ENCODE measurements around the gene LRPAP1. TPM values are rescaled to one million over a fixed set of nuclear protein-coding genes. Genes with fewer than 3 reads are reported as not detected.
A peak's percentile ranks its signal among the peaks of the same experiment; 100 is the strongest.

LRPAP1 gene
- polyA plus RNA-seq, 1 of the 3 experiments (the other 2 are of a cell fraction) = 209 TPM

DNA sequence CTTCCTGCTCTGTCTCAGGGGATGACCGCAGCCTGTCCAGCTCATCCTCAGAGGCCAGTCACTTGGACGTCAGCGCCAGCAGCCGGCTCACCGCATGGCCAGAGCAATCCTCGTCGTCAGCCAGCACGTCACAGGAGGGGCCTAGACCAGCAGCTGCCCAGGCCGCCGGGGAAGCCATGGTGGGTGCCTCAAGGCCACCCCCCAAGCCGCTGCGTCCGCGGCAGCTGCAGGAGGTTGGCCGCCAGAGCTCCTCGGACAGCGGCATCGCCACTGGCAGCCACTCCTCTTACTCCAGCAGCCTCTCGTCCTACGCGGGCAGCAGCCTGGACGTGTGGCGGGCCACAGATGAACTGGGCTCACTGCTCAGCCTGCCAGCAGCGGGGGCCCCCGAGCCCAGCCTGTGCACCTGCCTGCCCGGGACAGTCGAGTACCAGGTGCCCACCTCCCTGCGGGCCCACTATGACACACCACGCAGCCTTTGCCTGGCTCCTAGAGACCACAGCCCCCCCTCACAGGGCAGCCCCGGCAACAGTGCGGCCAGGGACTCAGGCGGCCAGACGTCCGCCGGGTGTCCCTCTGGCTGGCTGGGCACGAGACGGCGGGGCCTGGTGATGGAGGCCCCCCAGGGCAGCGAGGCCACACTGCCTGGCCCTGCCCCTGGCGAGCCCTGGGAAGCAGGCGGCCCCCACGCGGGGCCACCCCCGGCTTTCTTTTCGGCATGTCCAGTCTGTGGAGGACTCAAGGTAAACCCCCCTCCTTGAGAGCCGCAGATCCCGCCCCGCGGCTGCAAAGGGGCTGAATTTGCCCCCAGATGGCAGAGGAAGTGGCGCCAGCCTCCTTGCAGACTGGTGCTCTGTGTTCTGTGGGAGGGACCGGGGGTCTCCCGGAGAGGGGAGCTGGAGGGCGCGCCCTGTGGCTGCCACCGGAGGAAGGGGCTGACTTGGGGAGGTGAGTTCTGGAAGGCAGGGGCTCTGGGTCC is 39.2 kb downstream of the LRPAP1 start:
- no peak overlapping the region for H3K27ac ChIP-seq (ENCODE audit: low read depth in 2 of 2, low read length in 1 of 2)
- no peaks in the 10 kb centered on the region for H4K20me1 ChIP-seq (ENCODE audit: insufficient read depth)
- H3K27me3 ChIP-seq (ENCODE audit: insufficient read depth) = no peaks in the 10 kb centered on the region
- no peaks in the 10 kb centered on the region for H3K79me2 ChIP-seq (ENCODE audit: insufficient read depth)
- DNase-seq = peak; percentile 76
- no peaks in the 10 kb centered on the region for H3K36me3 ChIP-seq (replicated peaks in 1 of 2; ENCODE audit: control insufficient read depth in 1 of 2, insufficient read depth in 2 of 2, low read length in 1 of 2)
- no peak overlapping the region for H2AFZ ChIP-seq (ENCODE audit: low read depth)
- no peaks in the 10 kb centered on the region for H3K9me3 ChIP-seq
- TF ChIP-seq TEAD4 (IDR thresholded peaks at IDR 0.05; ENCODE audit: borderline replicate concordance, insufficient read depth) (no peak), GATA2 (CRISPR knock-in tag; IDR thresholded peaks at IDR 0.05) (no peak), RFX5 (IDR thresholded peaks at IDR 0.05; ENCODE audit: low read length) (no peak), NRF1 (IDR thresholded peaks at IDR 0.05; ENCODE audit: low read depth, low read length) (no peak), CHD2 (IDR thresholded peaks at IDR 0.05; ENCODE audit: low read length, partially characterized antibody) (no peak), ELF1 (IDR thresholded peaks at IDR 0.05) (no peak), JUND (IDR thresholded peaks at IDR 0.05) (no peak), FOXJ3 (CRISPR knock-in tag; IDR thresholded peaks at IDR 0.05) (no peak), EZH2phosphoT487 (IDR thresholded peaks at IDR 0.05; ENCODE audit: borderline replicate concordance, low read depth) (no peak), RXRA (IDR thresholded peaks at IDR 0.05; ENCODE audit: borderline replicate concordance, low read depth) (no peak)
- TF ChIP-seq, protein P1, sequence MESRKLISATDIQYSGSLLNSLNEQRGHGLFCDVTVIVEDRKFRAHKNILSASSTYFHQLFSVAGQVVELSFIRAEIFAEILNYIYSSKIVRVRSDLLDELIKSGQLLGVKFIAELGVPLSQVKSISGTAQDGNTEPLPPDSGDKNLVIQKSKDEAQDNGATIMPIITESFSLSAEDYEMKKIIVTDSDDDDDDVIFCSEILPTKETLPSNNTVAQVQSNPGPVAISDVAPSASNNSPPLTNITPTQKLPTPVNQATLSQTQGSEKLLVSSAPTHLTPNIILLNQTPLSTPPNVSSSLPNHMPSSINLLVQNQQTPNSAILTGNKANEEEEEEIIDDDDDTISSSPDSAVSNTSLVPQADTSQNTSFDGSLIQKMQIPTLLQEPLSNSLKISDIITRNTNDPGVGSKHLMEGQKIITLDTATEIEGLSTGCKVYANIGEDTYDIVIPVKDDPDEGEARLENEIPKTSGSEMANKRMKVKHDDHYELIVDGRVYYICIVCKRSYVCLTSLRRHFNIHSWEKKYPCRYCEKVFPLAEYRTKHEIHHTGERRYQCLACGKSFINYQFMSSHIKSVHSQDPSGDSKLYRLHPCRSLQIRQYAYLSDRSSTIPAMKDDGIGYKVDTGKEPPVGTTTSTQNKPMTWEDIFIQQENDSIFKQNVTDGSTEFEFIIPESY (IDR thresholded peaks at IDR 0.05; ENCODE audit: borderline replicate concordance, low read depth) = no peak
- TF ChIP-seq, protein P2, sequence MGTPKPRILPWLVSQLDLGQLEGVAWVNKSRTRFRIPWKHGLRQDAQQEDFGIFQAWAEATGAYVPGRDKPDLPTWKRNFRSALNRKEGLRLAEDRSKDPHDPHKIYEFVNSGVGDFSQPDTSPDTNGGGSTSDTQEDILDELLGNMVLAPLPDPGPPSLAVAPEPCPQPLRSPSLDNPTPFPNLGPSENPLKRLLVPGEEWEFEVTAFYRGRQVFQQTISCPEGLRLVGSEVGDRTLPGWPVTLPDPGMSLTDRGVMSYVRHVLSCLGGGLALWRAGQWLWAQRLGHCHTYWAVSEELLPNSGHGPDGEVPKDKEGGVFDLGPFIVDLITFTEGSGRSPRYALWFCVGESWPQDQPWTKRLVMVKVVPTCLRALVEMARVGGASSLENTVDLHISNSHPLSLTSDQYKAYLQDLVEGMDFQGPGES (IDR thresholded peaks at IDR 0.05; ENCODE audit: low read depth, low read length) = no peak
- TF ChIP-seq, protein P3, sequence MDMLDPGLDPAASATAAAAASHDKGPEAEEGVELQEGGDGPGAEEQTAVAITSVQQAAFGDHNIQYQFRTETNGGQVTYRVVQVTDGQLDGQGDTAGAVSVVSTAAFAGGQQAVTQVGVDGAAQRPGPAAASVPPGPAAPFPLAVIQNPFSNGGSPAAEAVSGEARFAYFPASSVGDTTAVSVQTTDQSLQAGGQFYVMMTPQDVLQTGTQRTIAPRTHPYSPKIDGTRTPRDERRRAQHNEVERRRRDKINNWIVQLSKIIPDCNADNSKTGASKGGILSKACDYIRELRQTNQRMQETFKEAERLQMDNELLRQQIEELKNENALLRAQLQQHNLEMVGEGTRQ (IDR thresholded peaks at IDR 0.05; ENCODE audit: borderline replicate concordance, low read depth, low read length) = no peak
- TF ChIP-seq, protein P4, sequence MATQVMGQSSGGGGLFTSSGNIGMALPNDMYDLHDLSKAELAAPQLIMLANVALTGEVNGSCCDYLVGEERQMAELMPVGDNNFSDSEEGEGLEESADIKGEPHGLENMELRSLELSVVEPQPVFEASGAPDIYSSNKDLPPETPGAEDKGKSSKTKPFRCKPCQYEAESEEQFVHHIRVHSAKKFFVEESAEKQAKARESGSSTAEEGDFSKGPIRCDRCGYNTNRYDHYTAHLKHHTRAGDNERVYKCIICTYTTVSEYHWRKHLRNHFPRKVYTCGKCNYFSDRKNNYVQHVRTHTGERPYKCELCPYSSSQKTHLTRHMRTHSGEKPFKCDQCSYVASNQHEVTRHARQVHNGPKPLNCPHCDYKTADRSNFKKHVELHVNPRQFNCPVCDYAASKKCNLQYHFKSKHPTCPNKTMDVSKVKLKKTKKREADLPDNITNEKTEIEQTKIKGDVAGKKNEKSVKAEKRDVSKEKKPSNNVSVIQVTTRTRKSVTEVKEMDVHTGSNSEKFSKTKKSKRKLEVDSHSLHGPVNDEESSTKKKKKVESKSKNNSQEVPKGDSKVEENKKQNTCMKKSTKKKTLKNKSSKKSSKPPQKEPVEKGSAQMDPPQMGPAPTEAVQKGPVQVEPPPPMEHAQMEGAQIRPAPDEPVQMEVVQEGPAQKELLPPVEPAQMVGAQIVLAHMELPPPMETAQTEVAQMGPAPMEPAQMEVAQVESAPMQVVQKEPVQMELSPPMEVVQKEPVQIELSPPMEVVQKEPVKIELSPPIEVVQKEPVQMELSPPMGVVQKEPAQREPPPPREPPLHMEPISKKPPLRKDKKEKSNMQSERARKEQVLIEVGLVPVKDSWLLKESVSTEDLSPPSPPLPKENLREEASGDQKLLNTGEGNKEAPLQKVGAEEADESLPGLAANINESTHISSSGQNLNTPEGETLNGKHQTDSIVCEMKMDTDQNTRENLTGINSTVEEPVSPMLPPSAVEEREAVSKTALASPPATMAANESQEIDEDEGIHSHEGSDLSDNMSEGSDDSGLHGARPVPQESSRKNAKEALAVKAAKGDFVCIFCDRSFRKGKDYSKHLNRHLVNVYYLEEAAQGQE (IDR thresholded peaks at IDR 0.05; ENCODE audit: low read depth, low read length) = no peak
- 25% methylated on average over 7 of the region's 55 CpGs for WGBS (ENCODE audit: low lambda C conversion rate)
- H3K4me1 ChIP-seq (ENCODE audit: control insufficient read depth in 1 of 2, insufficient read depth in 2 of 2, low read depth in 1 of 2, low read length in 1 of 2) = peaks cover 0 to 23% of the 10 kb centered on the region in 2 experiments; a peak in 1 of 4 replicates
- POLR2A ChIA-PET = interaction anchor here (1.3 kb wide), 1 partner anchor 9 kb away, joined by 3 read pairs; no protein-coding TSS in a partner anchor
- CTCF ChIA-PET = interaction anchor here (1.3 to 4.7 kb wide), 4 partner anchors 12 to 273 kb away, joined by 3 to 30 read pairs (median 6); partner anchors contain the start of gene ADRA2C
- no peaks in the 10 kb centered on the region for H3K9me2 ChIP-seq
- H3K4me3 ChIP-seq (ENCODE audit: low read depth in 2 of 2, low read length in 1 of 2) = no peak overlapping the region
- no peak overlapping the region for H3K9ac ChIP-seq
- no peak overlapping the region for H3K4me2 ChIP-seq
- no peaks in the 10 kb centered on the region for H3F3A ChIP-seq (replicated peaks; ENCODE audit: insufficient read depth)

Measured in SK-N-SH (cell line).